HG03558 (cell line): ENCODE data around the gene ZNF302.
"Not testable (repeated sequence)": the region's sequence is repeated elsewhere in the genome, so short reads cannot be mapped to it uniquely, and the experiment has no call there.

ENCODE experiments used
- ATAC-seq: cut with Tn5 transposase; IDR thresholded peaks from one replicate; pipeline ENCODE4 v1.9.1; 2021; ENCODE audit warnings: moderate number of reproducible peaks; ENCODE audit not compliant: unreplicated experiment; ENCODE audit errors: extremely low read depth

ZNF302 gene

GRCh38 chr19:34669305-34669704, 8.2 kb upstream of the ZNF302 start:
- ATAC-seq: no peak

DNA sequence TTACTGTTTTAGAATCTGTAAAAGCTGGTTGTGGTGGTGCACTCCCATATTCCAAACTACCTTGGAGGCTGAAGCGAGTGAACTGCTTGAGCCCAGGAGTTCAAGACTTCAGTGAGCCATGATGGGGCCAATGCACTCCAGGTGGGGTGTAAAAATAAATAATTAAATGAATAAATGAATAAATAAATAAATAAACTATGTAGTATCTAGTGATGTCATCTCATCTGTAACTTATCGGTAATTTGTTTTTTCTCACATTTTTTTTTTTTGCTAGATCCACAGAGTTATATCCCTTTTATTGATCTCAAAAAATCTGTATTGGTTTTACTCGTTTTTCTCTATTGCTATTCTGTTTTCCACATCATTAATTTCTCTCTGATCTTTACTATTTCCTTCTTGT, 5.5 kb upstream of the ZNF302 start:
- no peak for ATAC-seq

GRCh38 chr19:34673590-34673989, 3.9 kb upstream of the ZNF302 start:
- no peak for ATAC-seq

GRCh38 chr19:34675250-34675649, 2.2 kb upstream of the ZNF302 start:
- ATAC-seq: no peak

DNA sequence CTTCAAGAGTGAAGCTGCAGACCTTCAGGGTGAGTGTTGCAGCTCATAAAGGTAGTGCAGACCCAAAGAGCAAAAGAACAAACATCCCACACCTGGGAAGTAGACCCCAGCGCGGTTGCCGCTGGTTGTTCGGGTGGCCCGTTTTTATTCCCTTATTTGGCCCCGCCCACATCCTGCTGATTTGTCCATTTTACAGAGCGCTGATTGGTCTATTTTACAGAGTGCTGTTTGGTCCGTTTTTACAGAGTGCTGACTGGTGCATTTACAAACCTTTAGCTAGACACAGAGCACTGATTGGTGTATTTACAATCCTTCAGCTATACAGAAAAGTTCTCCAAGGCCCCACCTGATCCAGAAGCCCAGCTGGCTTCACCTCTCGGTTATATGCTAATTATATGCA, 1.6 kb upstream of the ZNF302 start:
- ATAC-seq: no peak

DNA sequence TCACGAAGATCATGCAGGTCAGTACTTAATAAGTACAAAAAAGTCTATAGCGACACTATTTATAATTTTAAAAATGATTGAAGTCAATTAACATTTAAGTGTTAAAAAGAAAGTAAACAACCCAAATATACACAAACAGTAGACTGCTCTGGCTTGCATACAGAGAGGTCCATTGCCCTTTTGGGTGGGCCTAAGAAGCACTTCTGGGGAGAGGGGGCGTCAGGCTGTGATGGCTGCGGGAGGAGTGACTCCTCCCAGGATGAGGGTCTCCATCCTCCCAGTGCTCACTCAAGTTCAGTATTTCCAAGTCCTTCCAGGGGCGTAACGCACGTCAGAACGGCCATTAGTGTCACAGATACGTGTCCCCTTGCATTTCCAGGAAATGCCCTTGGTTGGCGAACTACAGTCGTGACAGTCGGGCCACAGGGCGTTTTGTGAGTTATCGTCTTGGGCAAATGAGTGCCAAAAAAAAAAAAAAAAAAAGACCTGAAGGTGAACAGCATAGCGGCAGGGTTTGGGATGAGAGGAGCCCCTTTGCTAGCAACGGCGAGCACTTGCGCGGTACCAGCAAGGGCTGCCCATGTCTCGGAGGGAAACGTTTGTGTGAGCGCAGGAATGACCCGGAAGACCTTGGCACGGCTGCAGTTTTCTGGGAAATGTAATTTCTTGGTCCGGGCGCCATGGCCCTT, 637 bp upstream of the ZNF302 start, which contains the start of gene SCGB2B2:
TSS of gene SCGB2B2 (minus strand) at position 463 of the 689 bp plus-strand sequence. CDS start 82,596 bp downstream, outside the sequence.
- peak; percentile 22 for ATAC-seq

DNA sequence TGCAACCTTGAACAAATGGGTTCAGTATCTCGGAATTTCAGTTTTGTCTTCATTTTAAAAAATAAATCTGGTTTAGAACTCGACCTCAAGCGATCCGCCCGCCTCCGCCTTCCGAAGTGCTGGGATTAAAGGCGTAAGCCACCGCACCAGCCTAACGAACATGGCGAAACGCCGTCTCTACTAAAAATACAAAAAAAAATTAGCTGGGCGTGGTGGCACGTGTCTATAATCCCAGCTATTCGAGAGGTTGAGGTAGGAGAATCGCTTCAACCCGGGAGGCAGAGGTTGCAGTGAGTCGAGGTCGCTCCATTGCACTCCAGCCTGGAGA, 571 bp downstream of the ZNF302 start:
- no peak for ATAC-seq

GRCh38 chr19:34678421-34678820, 943 bp downstream of the ZNF302 start:
- no peak for ATAC-seq

- no peak for ATAC-seq
Measured at GRCh38 chr19:34681478-34681877, 4.0 kb downstream of the ZNF302 start.

- not testable (repeated sequence) for ATAC-seq
Measured at GRCh38 chr19:34685266-34685665, 7.8 kb downstream of the ZNF302 start.

DNA sequence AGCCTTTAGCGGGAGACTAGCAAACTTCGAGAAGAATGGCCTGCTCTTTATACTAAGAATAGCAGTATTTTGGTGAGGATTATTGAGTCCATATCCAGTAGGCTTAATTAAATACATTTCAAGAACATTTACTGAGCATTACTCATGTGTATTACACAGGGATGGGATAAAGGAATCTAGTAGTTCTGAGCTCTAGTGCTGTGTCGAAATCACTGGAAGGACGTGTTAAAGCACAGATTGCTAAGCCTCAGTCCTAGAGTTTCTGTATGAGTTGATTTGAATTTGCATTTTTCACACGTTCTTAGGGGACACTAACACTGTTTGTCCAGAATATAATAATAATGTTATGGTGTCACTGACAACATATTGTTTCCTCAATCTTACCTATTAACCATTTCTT, 9.0 kb downstream of the ZNF302 start:
- ATAC-seq: no peak

GRCh38 chr19:34687348-34687747, 9.9 kb downstream of the ZNF302 start:
- ATAC-seq: no peak

DNA sequence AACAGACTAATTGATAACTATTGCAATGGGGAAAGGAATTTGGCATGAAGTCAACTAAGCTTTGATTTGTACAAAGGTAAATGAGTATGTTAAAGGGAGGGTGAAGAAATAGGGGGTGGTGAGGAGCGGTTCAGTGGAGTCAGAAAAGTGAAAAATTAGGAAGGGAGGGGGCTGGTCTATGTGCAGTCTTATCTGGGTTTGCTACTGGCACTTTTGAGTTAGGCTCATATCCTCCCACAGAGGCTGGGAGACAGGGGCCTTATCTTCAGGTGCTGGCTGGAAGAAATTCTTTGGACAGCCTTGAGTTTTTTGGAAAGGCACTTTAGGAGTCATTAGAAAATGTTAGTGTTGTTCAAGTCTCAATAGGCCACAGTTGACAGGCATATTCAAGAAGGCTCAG, 11.1 kb downstream of the ZNF302 start:
- ATAC-seq: no peak

GRCh38 chr19:34690372-34690771, 12.9 kb downstream of the ZNF302 start:
- no peak for ATAC-seq

DNA sequence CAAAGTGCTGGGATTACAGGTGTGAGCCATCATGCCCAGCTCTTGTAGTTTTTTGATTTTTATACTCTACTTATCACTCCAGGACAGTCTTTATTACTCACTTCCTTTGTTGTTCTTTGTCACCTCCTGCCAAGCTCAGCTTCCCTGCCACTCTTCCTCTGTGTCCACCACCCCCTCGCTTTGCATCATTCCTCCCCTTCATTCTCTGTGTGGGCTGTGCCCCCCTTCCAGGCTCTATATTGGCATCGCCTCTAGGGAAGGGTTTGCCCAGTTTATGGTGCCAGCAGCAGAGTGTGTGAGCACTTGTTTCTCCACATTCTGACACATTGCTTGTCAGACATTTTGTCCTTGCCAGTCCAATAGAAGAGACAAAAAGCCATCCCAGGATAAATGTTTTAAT, 15.1 kb downstream of the ZNF302 start:
- ATAC-seq: no peak

DNA sequence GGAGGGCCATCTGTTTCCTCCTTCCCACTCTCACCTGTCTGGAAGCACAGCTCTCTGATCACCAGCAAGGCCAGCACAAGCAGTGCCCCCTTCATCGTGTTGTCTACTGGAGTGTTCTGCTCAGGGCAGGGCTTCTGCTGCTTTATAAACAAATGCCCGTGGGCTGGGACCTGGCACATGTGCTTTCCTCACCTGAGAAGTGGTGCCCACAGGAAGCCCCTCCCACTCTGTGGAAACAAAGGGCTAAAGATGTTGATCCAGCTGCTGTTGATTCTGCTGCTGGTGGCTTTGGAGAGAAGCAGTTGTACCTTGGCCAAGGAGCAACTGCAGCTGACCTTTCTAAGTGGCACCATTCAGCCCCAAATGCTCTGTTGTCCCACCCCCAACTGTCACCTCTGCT, 30.2 kb downstream of the ZNF302 start:
- no peak for ATAC-seq

DNA sequence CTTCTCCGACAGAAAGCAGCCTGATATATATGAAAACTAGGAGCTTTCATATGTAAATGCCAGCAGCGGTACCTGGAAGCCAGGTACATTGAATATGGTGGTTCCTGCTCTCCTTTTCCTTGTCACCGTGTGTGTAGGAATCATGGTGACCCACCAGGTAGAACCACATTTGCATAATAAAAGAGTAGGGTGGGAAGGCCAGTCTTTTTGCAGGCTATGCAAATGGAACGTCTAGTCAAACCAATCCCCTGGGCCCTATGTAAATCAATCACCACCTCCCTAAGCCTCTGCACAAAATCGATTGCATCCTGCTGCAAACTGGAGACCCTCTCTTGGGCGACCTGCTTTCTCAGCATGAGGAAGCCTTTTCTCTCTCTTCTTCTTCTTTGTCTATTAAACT, 34.4 kb downstream of the ZNF302 start:
- ATAC-seq: no peak

DNA sequence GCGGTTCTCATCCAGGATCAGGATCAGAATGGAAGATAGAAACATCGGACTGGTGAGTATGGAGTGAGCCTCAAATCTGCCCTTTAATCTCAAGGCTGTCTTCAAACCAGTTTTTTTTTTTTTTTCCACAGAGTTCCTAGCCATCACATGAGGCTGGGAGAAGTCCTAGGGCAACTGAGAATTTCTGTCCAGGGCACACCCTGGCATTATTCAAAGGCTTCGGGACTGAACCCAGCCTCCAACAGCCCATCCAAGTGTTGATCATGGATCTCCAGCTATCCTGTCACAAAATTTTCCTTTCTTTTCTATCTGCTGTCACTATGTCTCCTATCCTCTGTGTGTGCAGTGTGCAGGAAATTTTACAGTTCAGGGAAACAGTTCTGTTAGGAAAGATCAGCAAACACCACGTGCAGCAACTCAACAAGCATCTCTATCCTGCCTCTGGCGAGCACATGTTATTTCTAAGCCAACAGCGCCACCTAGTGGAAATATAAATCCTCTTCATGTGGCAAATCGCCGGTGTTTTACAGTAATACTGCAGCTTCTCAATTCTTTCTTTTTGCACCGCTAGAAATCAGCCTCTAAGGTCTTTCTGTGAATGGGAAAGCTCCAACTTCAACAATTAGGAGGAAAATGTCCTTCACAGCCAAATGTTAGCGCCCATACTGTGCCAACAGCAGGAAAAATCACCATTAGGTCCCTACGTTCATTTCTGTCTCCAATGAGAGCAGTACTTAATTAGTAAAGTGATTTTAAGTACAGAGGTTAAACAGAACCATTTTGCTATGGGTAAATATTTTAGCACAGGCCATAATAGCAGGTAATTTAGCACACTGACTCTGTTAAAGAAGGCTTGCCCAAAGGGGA, 35.1 kb downstream of the ZNF302 start:
- ATAC-seq: no peak

DNA sequence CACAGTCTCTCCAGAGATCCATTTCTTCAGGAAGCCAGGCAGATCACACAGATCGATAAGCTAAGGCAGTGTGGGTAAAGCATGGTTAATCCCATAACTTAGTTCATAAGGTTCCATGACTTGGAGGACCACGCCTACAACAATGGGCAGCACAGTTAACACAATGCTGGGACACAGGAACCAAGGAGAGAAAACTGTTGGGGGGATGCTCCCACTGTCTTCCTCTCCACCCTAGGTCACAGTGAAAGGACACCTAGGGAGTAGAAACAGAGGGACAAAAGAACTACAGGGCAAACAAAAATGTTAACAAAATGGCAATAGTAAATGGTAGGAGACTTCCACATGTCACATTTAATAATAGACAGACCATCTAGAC, 35.8 kb downstream of the ZNF302 start:
- ATAC-seq: no peak

GRCh38 chr19:34715357-34715756, 37.9 kb downstream of the ZNF302 start:
- no peak for ATAC-seq

DNA sequence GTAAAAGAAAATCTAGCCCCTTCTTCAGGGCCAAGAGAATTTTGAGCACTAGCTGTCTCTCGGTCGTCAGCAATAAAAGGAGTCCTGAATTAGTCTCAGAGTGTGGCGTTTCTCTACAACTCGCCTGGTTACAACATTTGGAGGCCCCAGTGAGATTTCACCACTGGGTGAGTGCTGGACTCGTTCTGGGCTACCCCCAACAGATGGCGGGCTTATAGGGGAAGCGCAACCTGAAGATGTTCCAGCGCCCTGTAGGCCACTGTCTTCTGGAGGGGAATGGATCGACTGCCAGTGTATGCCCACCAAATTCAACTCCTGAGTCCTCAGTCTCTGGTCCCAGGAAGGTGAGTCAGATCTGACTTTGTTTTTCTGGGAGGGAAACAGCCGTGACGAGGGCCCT, 44.9 kb downstream of the ZNF302 start:
- ATAC-seq: no peak

DNA sequence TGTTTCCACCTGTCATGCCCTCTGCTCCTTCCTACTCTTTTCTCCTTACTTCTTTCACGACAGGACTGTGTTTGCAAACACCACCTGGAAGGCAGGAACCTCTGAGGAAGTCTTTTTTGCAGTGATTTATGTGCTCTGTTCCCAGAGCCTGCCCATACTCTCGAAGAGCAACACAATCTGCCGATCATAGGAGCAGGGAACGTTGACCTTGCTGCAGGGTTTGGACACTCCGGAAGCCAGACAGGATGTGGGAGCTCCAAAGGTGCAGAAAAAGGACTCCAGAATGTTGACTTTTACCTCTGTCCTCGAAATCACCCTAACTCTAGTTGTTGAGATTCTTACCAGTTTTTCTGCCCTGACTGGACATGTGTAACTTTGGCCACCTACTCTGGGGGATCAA, 47.9 kb downstream of the ZNF302 start:
- no peak for ATAC-seq
